IMR-90 (cell line): ENCODE measurements around the gene AIMP1. TPM values are rescaled to one million over a fixed set of nuclear protein-coding genes. Genes with fewer than 3 reads are reported as not detected.

ENCODE experiments used
- ATAC-seq: fragments of 200-7000 bp; cut with Tn5 transposase; 2 replicates; pipeline ENCODE4 v1.9.1; 2020; ENCODE audit warnings: low read depth, mild to moderate bottlenecking, moderate library complexity
- BruUV-seq: library from RNA; stranded (reverse); fragments of 400-500 nt; replicated peaks from 2 replicates; lab custom pipeline; 2021; lab: Mats Ljungman, UMichigan
- CTCF ChIA-PET: fragments of 300-600 bp; formaldehyde crosslinking; extraction: SDS; loops from one replicate; lab custom pipeline; 2021; ENCODE audit warnings: antibody characterized with exemption; lab: Yijun Ruan, JAX
- POLR2A ChIA-PET: fragments of 300-600 bp; sonication (Branson Sonifier 250); formaldehyde crosslinking; loops from one replicate; lab custom pipeline; 2022; ENCODE audit warnings: antibody characterized with exemption; ENCODE audit not compliant: unreplicated experiment; lab: Charles Lee
- DNase-seq: peaks from one replicate; pipeline ENCODE4 v3.0.0; 2013
- H2AFZ ChIP-seq: replicated peaks from 2 replicates; pipeline ENCODE3; 2013; ENCODE audit warnings: low read length, mild to moderate bottlenecking; ENCODE audit not compliant: poor library complexity
- H2AK5ac ChIP-seq: 2 replicates; pipeline ENCODE4 v1.6.1; 2013; ENCODE audit warnings: low read depth, low read length, inconsistent platforms
- H2AK9ac ChIP-seq: replicated peaks from 2 replicates; pipeline ENCODE3; 2013; ENCODE audit warnings: mild to moderate bottlenecking, low read depth, low read length, moderate library complexity; ENCODE audit not compliant: poor library complexity
- H2BK120ac ChIP-seq: 2 replicates; pipeline ENCODE4 v1.6.1; 2013; ENCODE audit warnings: low read depth, low read length, inconsistent platforms
- H2BK15ac ChIP-seq: 3 replicates; pipeline ENCODE4 v1.6.1; 2013; ENCODE audit warnings: low read depth, low read length, inconsistent platforms
- H2BK20ac ChIP-seq: 2 replicates; pipeline ENCODE4 v1.6.1; 2013; ENCODE audit warnings: low read depth, mild to moderate bottlenecking, inconsistent platforms, low read length, moderate library complexity
- H2BK5ac ChIP-seq: 2 replicates; pipeline ENCODE4 v1.6.1; 2013; ENCODE audit warnings: mild to moderate bottlenecking, low read depth, low read length, inconsistent platforms; ENCODE audit not compliant: poor library complexity, severe bottlenecking
- H3K14ac ChIP-seq: replicated peaks from 2 replicates; pipeline ENCODE4 v1.6.1; 2013; ENCODE audit warnings: low read depth, low read length, inconsistent platforms
- H3K18ac ChIP-seq: 2 replicates; pipeline ENCODE4 v1.6.1; 2013; ENCODE audit warnings: low read depth, low read length, control low read depth
- H3K23ac ChIP-seq: 2 replicates; pipeline ENCODE4 v1.6.1; 2013; ENCODE audit warnings: low read depth, low read length, inconsistent platforms
- H3K27ac ChIP-seq: 2 replicates; pipeline ENCODE4 v1.5.1; 2013; ENCODE audit warnings: mild to moderate bottlenecking, control low read depth, low read length; ENCODE audit not compliant: insufficient read depth
- H3K27me3 ChIP-seq: 2 replicates; pipeline ENCODE4 v1.6.1; 2013; ENCODE audit warnings: low read length; ENCODE audit not compliant: control insufficient read depth, insufficient read depth
- H3K36me3 ChIP-seq: 2 replicates; pipeline ENCODE4 v1.6.1; 2013; ENCODE audit warnings: low read length, mixed read lengths; ENCODE audit not compliant: control insufficient read depth, insufficient read depth
- H3K4ac ChIP-seq: 2 replicates; pipeline ENCODE4 v1.6.1; 2013; ENCODE audit warnings: low read depth, low read length, inconsistent platforms
- H3K4me1 ChIP-seq: 2 replicates; pipeline ENCODE4 v1.6.1; 2013; ENCODE audit warnings: low read length, mixed read lengths; ENCODE audit not compliant: control insufficient read depth, insufficient read depth
- H3K4me2 ChIP-seq: 2 replicates; pipeline ENCODE4 v1.6.1; 2013; ENCODE audit warnings: low read depth, mild to moderate bottlenecking, control low read depth, low read length, moderate library complexity
- H3K4me3 ChIP-seq: 2 replicates; pipeline ENCODE4 v1.5.1; 2013; ENCODE audit warnings: low read depth, mild to moderate bottlenecking, control low read depth, low read length, moderate library complexity; ENCODE audit not compliant: insufficient read depth
- H3K56ac ChIP-seq: 2 replicates; pipeline ENCODE4 v1.6.1; 2013; ENCODE audit warnings: low read length, inconsistent platforms; ENCODE audit not compliant: insufficient read depth; ENCODE audit errors: extremely low read depth
- H3K79me1 ChIP-seq, 2 experiments: 2 replicates each; pipeline ENCODE4 v1.6.1; 2013; ENCODE audit warnings: low read length in 2 of 2, inconsistent platforms in 1 of 2, low read depth in 1 of 2
- H3K9ac ChIP-seq: 2 replicates; pipeline ENCODE4 v1.6.1; 2013; ENCODE audit warnings: low read depth, low read length, control low read depth
- H3K9me1 ChIP-seq: 2 replicates; pipeline ENCODE4 v1.6.1; 2013; ENCODE audit warnings: low read length, inconsistent platforms; ENCODE audit not compliant: insufficient read depth
- H3K9me3 ChIP-seq: 2 replicates; pipeline ENCODE4 v1.6.1; 2013; ENCODE audit warnings: low read length; ENCODE audit not compliant: control insufficient read depth, insufficient read depth
- H4K20me1 ChIP-seq: 2 replicates; pipeline ENCODE4 v1.6.1; 2013; ENCODE audit warnings: low read length, inconsistent platforms; ENCODE audit not compliant: insufficient read depth
- H4K5ac ChIP-seq: 2 replicates; pipeline ENCODE4 v1.6.1; 2013; ENCODE audit warnings: mild to moderate bottlenecking, low read depth, low read length, control low read depth
- H4K8ac ChIP-seq, 2 experiments: 2 replicates each; pipeline ENCODE4 v1.6.1; 2013; ENCODE audit warnings: low read depth in 2 of 2, low read length in 2 of 2, control low read depth in 1 of 2, inconsistent platforms in 1 of 2
- H4K91ac ChIP-seq: 2 replicates; pipeline ENCODE4 v1.6.1; 2013; ENCODE audit warnings: low read depth, low read length, inconsistent platforms; ENCODE audit not compliant: insufficient read depth
- CEBPB ChIP-seq: IDR thresholded peaks from 2 replicates; pipeline ENCODE4 v1.6.1; 2012; ENCODE audit warnings: low read depth, low read length, improper control_type of control experiment
- ELK1 ChIP-seq: fragments of 150-350 bp; IDR thresholded peaks from 2 replicates; pipeline ENCODE4 v1.6.1; 2016; ENCODE audit warnings: low read depth, mild to moderate bottlenecking, low read length, moderate library complexity, borderline replicate concordance
- POLR2A ChIP-seq: IDR thresholded peaks from 2 replicates; pipeline ENCODE4 v1.6.1; 2012; ENCODE audit warnings: mild to moderate bottlenecking, low read depth, low read length
- RAD21 ChIP-seq: IDR thresholded peaks from 2 replicates; pipeline ENCODE4 v1.6.1; 2012; ENCODE audit warnings: low read length, improper control_type of control experiment
- SMC3 ChIP-seq: fragments of 150-350 bp; IDR thresholded peaks from 2 replicates; pipeline ENCODE4 v1.6.1; 2016; ENCODE audit warnings: low read depth, mild to moderate bottlenecking, antibody characterized with exemption, low read length, moderate library complexity
- USF2 ChIP-seq: fragments of 150-350 bp; IDR thresholded peaks from 2 replicates; pipeline ENCODE4 v1.6.1; 2017; ENCODE audit warnings: mild to moderate bottlenecking, antibody characterized with exemption, low read length, low read depth
- WGBS, 2 experiments: methylation state at CpG; one replicate each; pipeline versions ENCODE4 v1.1.5 to v1.1.7; 2013; ENCODE audit warnings: missing lambda C conversion rate in 2 of 2; ENCODE audit not compliant: insufficient read length in 1 of 2; ENCODE audit errors: extremely low coverage in 2 of 2; 5-methylcytosine and 5-hydroxymethylcytosine counted together
- dilution Hi-C: fragments of 300-500 bp; cut with HindIII; formaldehyde crosslinking; loops from one replicate; pipeline ENCODE4 v1.14.3; 2018; ENCODE audit warnings: low sequenced_read_pairs; ENCODE audit not compliant: unreplicated experiment
- in situ Hi-C: fragments of 300-500 bp; cut with MboI; formaldehyde crosslinking; loops from 3 replicates; pipeline ENCODE4 v1.14.3; 2019; ENCODE audit warnings: low sequenced_read_pairs, inconsistent platforms, mixed read lengths
- intact Hi-C: fragments of 100-400 bp; cut with micrococcal nuclease; formaldehyde crosslinking; loops from 2 replicates; pipeline ENCODE4 v1.10.0; 2022
- polyA plus RNA-seq, 3 experiments: library from polyadenylated mRNA; depleted of rRNA; stranded (reverse); fragments of >200 nt; gene quantifications; 2 replicates each; pipeline ENCODE4 v1.2.3, GENCODE V29; 2012; ENCODE audit warnings: low replicate concordance in 1 of 3
- total RNA-seq: library from RNA; depleted of rRNA; stranded (reverse); fragments of >200 nt; gene quantifications from 2 replicates; pipeline ENCODE4 v1.2.3, GENCODE V29; 2012

AIMP1 gene
- total and polyA plus RNA-seq, 2 of the 4 experiments (the other 2 are of a cell fraction): 11.8 to 21.4 TPM

- Histone ChIP-seq H3K27ac (no peak overlapping the region), H2AK5ac (no peak overlapping the region), H3K9ac (no peak overlapping the region), H4K5ac (no peak overlapping the region), H3K9me1 (no peaks in the 10 kb centered on the region), H3K18ac (no peak overlapping the region), H3K23ac (no peak overlapping the region), H2BK15ac (no peak overlapping the region), H2AFZ (no peak overlapping the region), H3K14ac (no peak overlapping the region), H2BK20ac (no peak overlapping the region), H3K36me3 (no peaks in the 10 kb centered on the region), H3K79me1 (no peaks in the 10 kb centered on the region), H3K27me3 (no peaks in the 10 kb centered on the region), H4K91ac (no peak overlapping the region), H3K4me1 (no peaks in the 10 kb centered on the region), H3K4me3 (no peak overlapping the region), H3K4ac (no peak overlapping the region), H2BK120ac (no peak overlapping the region), H3K56ac (no peak overlapping the region), H3K4me2 (no peak overlapping the region), H2AK9ac (no peak overlapping the region), H4K20me1 (no peaks in the 10 kb centered on the region), H2BK5ac (no peak overlapping the region), H4K8ac (no peak overlapping the region), H3K9me3 (no peaks in the 10 kb centered on the region)
- intact Hi-C loops: no loop called here
- TF ChIP-seq SMC3 (no peak), POLR2A (no peak), CEBPB (peak; percentile 54), ELK1 (no peak), RAD21 (no peak), USF2 (no peak)
- ChIA-PET POLR2A (no interaction called here), CTCF (no interaction called here)
- peak; percentile 57 for ATAC-seq
- WGBS, 2 experiments: no CpG with 5 or more reads among the region's 1 CpG
- dilution Hi-C loops: no loop called here
- in situ Hi-C loops: no loop called here
- BruUV-seq: no TSS peak
- DNase-seq: peak; percentile 77
These were observed 42.5 kb downstream of the AIMP1 start for GRCh38 chr4:106358899-106359298.
